HEK293T (cell line): ENCODE data around the gene PRSS27.

Source experiments
- CTCF ChIA-PET: fragments of 350-600 bp; formaldehyde crosslinking; extraction: SDS; loops from one replicate; lab custom pipeline; 2021; ENCODE audit warnings: antibody characterized with exemption, inconsistent platforms; lab: Yijun Ruan, JAX
- POLR2A ChIA-PET: fragments of 350-600 bp; formaldehyde crosslinking; extraction: SDS; loops from one replicate; lab custom pipeline; 2020; ENCODE audit warnings: antibody characterized with exemption, inconsistent platforms; lab: Yijun Ruan, JAX
- DNase-seq: peaks from one replicate; pipeline ENCODE4 v3.0.0; 2012; ENCODE audit warnings: mixed read lengths; ENCODE audit errors: extremely low spot score
- ARNT ChIP-seq: fragments of 450-650 bp; IDR thresholded peaks from 2 replicates; pipeline ENCODE4 v1.6.1; 2017; ENCODE audit warnings: mild to moderate bottlenecking
- CTBP1 ChIP-seq: fragments of 450-650 bp; IDR thresholded peaks from 2 replicates; pipeline ENCODE4 v1.6.1; 2016; ENCODE audit warnings: borderline replicate concordance
- ELF4 ChIP-seq: fragments of 450-650 bp; IDR thresholded peaks from 2 replicates; pipeline ENCODE4 v1.6.1; 2017; ENCODE audit warnings: antibody characterized with exemption
- FOXK2 ChIP-seq: fragments of 450-650 bp; IDR thresholded peaks from 2 replicates; pipeline ENCODE4 v1.6.1; 2016; ENCODE audit warnings: mild to moderate bottlenecking
- FOXM1 ChIP-seq: fragments of 450-650 bp; IDR thresholded peaks from 2 replicates; pipeline ENCODE4 v1.6.1; 2017; ENCODE audit warnings: mild to moderate bottlenecking, borderline replicate concordance
- HDGF ChIP-seq: fragments of 450-650 bp; IDR thresholded peaks from 2 replicates; pipeline ENCODE4 v1.6.1; 2017; ENCODE audit warnings: antibody characterized with exemption, borderline replicate concordance
- L3MBTL2 ChIP-seq: fragments of 450-650 bp; conservative IDR thresholded peaks from 2 replicates; pipeline ENCODE4 v1.6.1; 2016; ENCODE audit warnings: mild to moderate bottlenecking
- LEF1 ChIP-seq: fragments of 450-650 bp; IDR thresholded peaks from 2 replicates; pipeline ENCODE4 v1.6.1; 2017; ENCODE audit warnings: mild to moderate bottlenecking, borderline replicate concordance
- NFRKB ChIP-seq: fragments of 450-650 bp; IDR thresholded peaks from 2 replicates; pipeline ENCODE4 v1.6.1; 2016; ENCODE audit warnings: mild to moderate bottlenecking, moderate library complexity
- SP1 ChIP-seq: fragments of 450-650 bp; IDR thresholded peaks from 2 replicates; pipeline ENCODE4 v1.6.1; 2017
- TARDBP ChIP-seq: fragments of 450-650 bp; IDR thresholded peaks from 2 replicates; pipeline ENCODE4 v1.6.1; 2016
- ZNF384 ChIP-seq: fragments of 450-650 bp; IDR thresholded peaks from 2 replicates; pipeline ENCODE4 v1.6.1; 2016
- TF ChIP-seq, protein P1 (sequence below): fragments of 450-650 bp; IDR thresholded peaks from 2 replicates; pipeline ENCODE4 v1.6.1; 2016

The PRSS27 gene

DNA sequence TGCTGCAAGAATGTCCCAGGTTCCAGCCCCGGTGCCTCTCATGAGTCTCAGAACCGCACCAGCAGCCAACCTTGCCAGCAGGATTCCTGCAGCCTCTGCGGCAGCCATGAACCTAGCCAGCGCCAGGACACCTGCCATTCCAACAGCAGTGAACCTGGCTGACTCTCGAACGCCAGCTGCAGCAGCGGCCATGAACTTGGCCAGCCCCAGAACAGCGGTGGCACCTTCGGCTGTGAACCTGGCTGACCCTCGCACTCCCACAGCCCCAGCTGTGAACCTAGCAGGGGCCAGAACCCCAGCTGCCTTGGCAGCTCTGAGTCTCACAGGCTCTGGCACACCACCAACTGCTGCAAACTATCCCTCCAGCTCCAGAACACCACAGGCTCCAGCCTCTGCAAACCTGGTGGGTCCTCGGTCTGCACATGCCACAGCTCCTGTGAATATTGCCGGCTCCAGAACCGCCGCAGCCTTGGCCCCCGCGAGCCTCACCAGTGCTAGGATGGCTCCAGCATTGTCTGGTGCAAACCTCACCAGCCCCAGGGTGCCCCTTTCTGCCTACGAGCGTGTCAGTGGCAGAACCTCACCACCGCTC lies 47.2 kb upstream of the PRSS27 start:
- CTCF ChIA-PET = interaction anchor here (0.6 kb wide), 1 partner anchor 72 kb away, joined by 3 read pairs; no protein-coding TSS in a partner anchor
- POLR2A ChIA-PET = interaction anchor here (3.7 to 4.2 kb wide), 2 partner anchors 11 to 15 kb away, joined by 23 to 31 read pairs; partner anchors contain the start of genes ELOB and SRRM2
- no peak for DNase-seq
- no peak for TF ChIP-seq NFRKB

DNA sequence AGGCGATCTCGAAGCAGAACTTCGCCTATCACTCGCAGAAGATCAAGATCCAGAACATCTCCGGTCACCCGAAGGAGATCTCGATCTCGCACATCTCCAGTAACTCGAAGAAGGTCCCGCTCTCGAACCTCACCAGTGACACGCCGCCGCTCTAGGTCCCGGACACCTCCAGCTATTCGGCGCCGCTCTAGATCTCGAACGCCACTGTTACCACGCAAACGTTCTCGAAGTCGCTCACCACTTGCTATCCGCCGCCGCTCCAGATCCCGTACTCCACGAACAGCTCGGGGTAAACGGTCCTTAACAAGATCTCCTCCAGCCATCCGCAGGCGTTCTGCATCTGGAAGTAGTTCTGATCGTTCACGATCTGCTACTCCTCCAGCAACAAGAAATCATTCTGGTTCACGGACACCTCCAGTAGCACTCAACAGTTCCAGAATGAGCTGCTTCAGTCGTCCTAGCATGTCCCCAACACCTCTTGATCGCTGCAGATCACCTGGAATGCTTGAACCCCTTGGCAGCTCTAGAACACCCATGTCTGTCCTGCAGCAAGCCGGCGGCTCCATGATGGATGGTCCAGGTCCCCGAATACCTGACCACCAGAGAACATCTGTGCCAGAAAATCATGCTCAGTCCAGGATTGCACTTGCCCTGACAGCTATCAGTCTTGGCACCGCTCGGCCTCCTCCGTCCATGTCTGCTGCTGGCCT lies 46.6 kb upstream of the PRSS27 start:
- ChIA-PET CTCF (no interaction called here), POLR2A (interaction anchor here (4.2 kb wide), 1 partner anchor 12 kb away, joined by 23 read pairs; the partner anchor contains the start of gene ELOB)
- TF ChIP-seq NFRKB (no peak), ARNT (no peak), HDGF (no peak), ELF4 (no peak), LEF1 (no peak), FOXK2 (no peak), SP1 (no peak), TARDBP (no peak)
- TF ChIP-seq, protein P1, sequence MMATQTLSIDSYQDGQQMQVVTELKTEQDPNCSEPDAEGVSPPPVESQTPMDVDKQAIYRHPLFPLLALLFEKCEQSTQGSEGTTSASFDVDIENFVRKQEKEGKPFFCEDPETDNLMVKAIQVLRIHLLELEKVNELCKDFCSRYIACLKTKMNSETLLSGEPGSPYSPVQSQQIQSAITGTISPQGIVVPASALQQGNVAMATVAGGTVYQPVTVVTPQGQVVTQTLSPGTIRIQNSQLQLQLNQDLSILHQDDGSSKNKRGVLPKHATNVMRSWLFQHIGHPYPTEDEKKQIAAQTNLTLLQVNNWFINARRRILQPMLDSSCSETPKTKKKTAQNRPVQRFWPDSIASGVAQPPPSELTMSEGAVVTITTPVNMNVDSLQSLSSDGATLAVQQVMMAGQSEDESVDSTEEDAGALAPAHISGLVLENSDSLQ = no peak
- no peak for DNase-seq

DNA sequence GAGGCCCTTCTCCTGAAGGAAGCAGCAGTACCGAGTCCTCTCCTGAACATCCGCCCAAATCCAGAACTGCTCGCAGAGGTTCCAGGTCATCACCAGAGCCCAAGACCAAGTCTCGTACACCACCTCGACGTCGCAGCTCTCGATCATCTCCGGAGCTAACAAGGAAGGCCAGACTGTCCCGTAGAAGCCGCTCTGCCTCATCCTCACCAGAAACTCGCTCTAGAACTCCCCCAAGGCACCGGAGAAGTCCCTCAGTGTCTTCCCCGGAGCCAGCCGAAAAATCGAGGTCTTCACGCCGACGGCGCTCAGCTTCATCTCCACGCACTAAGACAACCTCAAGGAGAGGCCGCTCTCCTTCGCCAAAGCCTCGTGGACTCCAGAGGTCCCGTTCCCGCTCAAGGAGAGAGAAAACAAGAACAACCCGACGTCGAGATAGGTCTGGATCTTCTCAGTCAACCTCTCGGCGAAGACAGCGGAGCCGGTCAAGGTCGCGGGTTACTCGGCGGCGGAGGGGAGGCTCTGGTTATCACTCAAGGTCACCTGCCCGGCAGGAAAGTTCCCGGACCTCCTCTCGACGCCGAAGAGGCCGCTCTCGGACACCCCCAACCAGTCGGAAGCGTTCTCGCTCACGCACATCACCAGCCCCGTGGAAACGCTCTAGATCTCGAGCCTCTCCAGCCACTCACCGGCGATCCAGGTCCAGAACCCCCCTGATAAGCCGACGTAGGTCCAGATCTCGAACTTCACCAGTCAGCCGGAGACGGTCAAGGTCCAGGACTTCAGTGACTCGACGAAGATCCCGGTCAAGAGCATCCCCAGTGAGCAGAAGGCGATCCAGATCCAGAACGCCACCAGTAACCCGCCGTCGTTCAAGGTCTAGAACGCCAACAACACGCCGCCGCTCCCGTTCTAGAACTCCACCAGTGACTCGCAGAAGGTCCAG lies 45.7 kb upstream of the PRSS27 start:
- TF ChIP-seq LEF1 = no peak
- ChIA-PET CTCF (no interaction called here), POLR2A (interaction anchor here (0.8 kb wide), 1 partner anchor 13 kb away, joined by 3 read pairs; the partner anchor contains the start of gene SRRM2)
- no peak for DNase-seq

DNA sequence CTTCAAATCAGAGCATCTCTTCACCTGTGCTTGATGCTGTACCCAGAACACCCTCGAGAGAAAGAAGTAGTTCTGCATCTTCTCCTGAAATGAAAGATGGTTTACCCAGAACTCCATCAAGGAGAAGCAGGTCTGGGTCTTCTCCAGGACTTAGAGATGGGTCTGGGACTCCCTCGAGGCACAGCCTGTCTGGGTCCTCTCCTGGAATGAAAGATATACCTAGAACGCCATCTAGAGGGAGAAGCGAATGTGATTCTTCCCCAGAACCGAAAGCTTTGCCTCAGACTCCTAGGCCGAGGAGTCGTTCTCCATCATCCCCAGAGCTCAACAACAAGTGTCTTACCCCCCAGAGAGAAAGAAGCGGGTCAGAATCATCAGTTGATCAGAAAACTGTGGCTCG lies 44.7 kb upstream of the PRSS27 start:
- ChIA-PET POLR2A (interaction anchor here (0.7 to 0.8 kb wide), 2 partner anchors 11 to 12 kb away, joined by 3 read pairs; partner anchors contain the start of gene SRRM2), CTCF (no interaction called here)
- no peak for TF ChIP-seq ZNF384

DNA sequence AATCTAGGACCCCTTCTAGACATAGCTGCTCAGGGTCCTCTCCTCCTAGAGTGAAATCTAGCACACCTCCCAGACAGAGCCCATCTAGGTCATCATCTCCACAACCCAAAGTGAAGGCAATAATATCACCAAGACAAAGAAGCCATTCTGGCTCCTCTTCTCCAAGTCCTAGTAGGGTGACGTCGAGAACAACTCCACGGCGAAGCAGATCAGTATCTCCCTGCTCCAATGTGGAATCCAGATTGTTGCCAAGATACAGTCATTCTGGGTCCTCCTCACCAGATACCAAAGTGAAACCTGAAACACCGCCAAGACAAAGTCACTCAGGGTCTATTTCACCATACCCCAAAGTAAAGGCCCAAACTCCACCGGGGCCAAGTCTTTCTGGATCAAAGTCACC lies 43.1 kb upstream of the PRSS27 start:
- TF ChIP-seq, protein P1 = no peak
- TF ChIP-seq CTBP1 = no peak
- ChIA-PET CTCF (no interaction called here), POLR2A (interaction anchor here (2.0 kb wide), 1 partner anchor 11 kb away, joined by 8 read pairs; the partner anchor contains the start of gene SRRM2)
- DNase-seq = no peak

More for the DNA sequence above, 44.7 kb upstream of the PRSS27 start:
- DNase-seq = no peak

DNA sequence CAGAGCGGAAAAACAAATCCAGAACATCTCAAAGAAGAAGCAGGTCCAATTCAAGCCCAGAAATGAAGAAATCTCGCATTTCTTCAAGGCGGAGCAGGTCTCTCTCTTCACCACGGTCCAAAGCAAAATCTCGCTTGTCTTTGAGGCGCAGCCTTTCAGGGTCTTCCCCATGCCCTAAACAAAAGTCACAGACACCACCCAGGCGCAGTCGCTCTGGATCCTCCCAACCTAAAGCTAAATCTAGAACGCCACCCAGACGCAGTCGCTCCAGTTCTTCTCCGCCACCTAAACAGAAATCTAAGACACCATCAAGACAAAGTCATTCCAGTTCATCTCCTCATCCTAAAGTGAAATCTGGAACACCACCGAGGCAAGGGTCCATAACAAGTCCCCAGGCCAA lies 42.7 kb upstream of the PRSS27 start:
- CTCF ChIA-PET = no interaction called here
- TF ChIP-seq LEF1 (no peak), L3MBTL2 (no peak)
- no peak for DNase-seq
- POLR2A ChIA-PET = interaction anchor here (2.0 kb wide), 1 partner anchor 10 kb away, joined by 8 read pairs; the partner anchor contains the start of gene SRRM2

DNA sequence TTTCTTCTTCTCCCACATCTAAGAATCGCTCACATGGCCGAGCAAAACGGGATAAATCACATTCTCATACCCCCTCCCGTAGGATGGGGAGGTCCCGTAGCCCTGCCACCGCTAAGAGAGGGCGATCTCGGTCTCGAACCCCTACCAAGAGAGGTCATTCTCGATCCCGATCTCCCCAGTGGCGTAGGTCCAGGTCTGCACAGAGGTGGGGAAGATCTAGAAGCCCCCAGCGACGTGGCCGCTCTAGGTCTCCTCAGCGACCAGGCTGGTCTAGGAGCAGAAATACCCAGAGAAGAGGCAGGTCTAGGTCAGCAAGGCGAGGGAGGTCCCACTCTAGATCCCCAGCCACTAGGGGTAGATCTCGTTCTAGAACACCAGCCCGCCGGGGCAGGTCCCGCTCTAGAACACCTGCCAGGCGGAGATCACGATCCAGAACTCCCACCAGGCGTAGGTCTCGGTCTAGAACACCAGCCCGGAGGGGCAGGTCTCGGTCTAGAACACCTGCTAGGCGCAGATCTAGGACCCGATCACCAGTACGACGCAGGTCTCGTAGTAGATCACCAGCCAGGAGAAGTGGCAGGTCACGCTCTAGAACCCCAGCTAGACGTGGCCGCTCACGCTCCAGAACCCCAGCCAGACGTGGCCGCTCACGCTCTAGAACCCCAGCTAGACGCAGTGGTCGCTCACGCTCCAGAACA lies 42.0 kb upstream of the PRSS27 start:
- DNase-seq = no peak
- ChIA-PET POLR2A (interaction anchor here (2.0 kb wide), 1 partner anchor 10 kb away, joined by 8 read pairs; the partner anchor contains the start of gene SRRM2), CTCF (no interaction called here)
- TF ChIP-seq TARDBP = no peak
- no peak for TF ChIP-seq ZNF384
- TF ChIP-seq SP1 = no peak
- TF ChIP-seq LEF1 = no peak
- no peak for TF ChIP-seq FOXM1
- no peak for TF ChIP-seq L3MBTL2
- TF ChIP-seq FOXK2 = no peak
- TF ChIP-seq, protein P1 = no peak
- TF ChIP-seq ARNT = no peak
